Measurements from ENCODE around the gene EXT2. TPM values are rescaled to one million over a fixed set of nuclear protein-coding genes. Genes with fewer than 3 reads are reported as not detected.

EXT2 gene
- total RNA-seq, 4 donors from 2014 or later: 63.9 to 66.6 (median 65.9) TPM

DNA sequence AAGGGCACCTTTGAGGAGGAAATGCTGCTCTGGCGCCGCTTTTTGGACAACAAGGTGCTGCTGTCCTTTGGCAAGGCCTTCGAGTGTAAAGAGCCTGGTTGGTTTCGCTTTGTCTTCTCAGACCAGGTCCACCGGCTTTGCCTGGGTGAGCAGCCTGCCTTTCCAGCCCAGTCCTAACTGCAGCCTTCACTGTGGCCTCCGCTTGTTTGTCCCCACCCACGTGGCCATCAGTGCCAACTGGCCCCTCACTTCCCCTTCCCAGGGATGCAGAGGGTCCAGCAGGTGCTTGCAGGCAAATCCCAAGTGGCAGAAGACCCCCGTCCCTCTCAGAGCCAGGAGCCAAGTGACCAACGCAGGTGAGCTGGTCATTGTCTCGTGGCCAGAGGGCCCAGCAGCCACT is 12.0 kb upstream of the EXT2 start:
- H3K27me3 ChIP-seq: no peaks in the 10 kb centered on the region
- H3K36me3 ChIP-seq: peaks cover 0 to 63% of the 10 kb centered on the region in 2 donors
- ATAC-seq: no peak
- no CpG with 5 or more reads among the region's 10 CpGs for WGBS, 2 donors (ENCODE audit: low coverage in 1 of 2)
- no peaks in the 10 kb centered on the region for H3K4me1 ChIP-seq
- TF ChIP-seq, protein P1, sequence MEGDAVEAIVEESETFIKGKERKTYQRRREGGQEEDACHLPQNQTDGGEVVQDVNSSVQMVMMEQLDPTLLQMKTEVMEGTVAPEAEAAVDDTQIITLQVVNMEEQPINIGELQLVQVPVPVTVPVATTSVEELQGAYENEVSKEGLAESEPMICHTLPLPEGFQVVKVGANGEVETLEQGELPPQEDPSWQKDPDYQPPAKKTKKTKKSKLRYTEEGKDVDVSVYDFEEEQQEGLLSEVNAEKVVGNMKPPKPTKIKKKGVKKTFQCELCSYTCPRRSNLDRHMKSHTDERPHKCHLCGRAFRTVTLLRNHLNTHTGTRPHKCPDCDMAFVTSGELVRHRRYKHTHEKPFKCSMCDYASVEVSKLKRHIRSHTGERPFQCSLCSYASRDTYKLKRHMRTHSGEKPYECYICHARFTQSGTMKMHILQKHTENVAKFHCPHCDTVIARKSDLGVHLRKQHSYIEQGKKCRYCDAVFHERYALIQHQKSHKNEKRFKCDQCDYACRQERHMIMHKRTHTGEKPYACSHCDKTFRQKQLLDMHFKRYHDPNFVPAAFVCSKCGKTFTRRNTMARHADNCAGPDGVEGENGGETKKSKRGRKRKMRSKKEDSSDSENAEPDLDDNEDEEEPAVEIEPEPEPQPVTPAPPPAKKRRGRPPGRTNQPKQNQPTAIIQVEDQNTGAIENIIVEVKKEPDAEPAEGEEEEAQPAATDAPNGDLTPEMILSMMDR (IDR thresholded peaks at IDR 0.05): no peak
- TF ChIP-seq POLR2AphosphoS5 (IDR thresholded peaks at IDR 0.05) (no peak), EP300 (IDR thresholded peaks at IDR 0.05) (no peak), POLR2A (IDR thresholded peaks at IDR 0.05) (no peak)
- H3K4me3 ChIP-seq: no peak overlapping the region
- no peaks in the 10 kb centered on the region for H3K9me3 ChIP-seq
- no peak overlapping the region for H3K27ac ChIP-seq

DNA sequence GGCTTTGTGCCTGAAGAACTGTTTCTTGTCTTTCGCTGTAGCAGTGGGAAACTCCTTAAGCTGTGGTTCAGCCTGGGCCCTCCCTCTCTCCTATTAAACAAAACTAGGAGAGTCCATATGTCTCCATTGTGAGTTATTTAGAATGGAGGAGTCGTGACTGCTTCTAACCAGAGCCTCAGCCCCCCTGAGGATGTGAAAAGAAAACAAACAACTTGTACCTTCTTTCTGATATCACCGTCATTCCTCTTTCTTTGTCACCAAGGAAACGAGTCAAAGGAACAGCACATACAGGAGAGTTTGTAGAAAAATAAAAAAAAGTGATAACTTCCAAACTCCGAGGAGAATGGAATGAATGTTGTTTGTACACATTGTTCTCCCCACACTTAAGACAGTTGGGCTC is 11.6 kb upstream of the EXT2 start:
- Histone ChIP-seq H3K4me1 (no peaks in the 10 kb centered on the region), H3K27me3 (no peaks in the 10 kb centered on the region), H3K4me3 (no peak overlapping the region), H3K36me3 (peaks cover 0 to 59% of the 10 kb centered on the region in 2 donors), H3K27ac (no peak overlapping the region), H3K9me3 (no peaks in the 10 kb centered on the region)
- WGBS, 2 donors (ENCODE audit: low coverage in 1 of 2): 46 to 54% methylated on average over 4 of the region's 5 CpGs
- ATAC-seq: no peak
- TF ChIP-seq EP300 (IDR thresholded peaks at IDR 0.05): no peak
- no peak for TF ChIP-seq POLR2AphosphoS5 (IDR thresholded peaks at IDR 0.05)
- TF ChIP-seq POLR2A (IDR thresholded peaks at IDR 0.05): no peak
- TF ChIP-seq, protein P1 (IDR thresholded peaks at IDR 0.05): no peak

DNA sequence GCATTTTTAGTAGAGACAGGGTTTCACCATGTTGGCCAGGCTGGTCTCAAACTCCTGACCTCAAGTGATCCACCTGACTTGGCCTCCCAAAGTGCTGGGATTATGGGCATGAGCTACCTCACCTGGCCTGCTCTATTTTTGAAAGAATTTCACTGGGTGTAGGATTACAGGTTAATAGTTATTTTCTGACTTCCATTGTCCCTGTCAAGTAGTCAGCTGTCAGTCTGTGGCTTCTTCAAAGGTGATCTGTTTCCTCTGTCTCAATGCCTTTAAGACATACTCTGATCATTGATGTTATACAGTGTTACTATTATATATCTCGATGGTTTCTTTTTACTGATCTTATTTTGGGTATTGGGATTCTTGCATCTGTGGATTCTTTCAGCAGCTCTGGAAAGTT is 10.1 kb upstream of the EXT2 start:
- TF ChIP-seq EP300 (IDR thresholded peaks at IDR 0.05) (no peak), POLR2A (IDR thresholded peaks at IDR 0.05) (no peak), POLR2AphosphoS5 (IDR thresholded peaks at IDR 0.05) (no peak)
- TF ChIP-seq, protein P1 (IDR thresholded peaks at IDR 0.05): no peak
- Histone ChIP-seq H3K9me3 (no peaks in the 10 kb centered on the region), H3K27ac (no peak overlapping the region), H3K4me1 (no peaks in the 10 kb centered on the region), H3K36me3 (peaks cover 0 to 47% of the 10 kb centered on the region in 2 donors), H3K27me3 (no peaks in the 10 kb centered on the region), H3K4me3 (no peak overlapping the region)
- ATAC-seq: no peak
- WGBS, 2 donors (ENCODE audit: low coverage in 1 of 2): 100% methylated on average over 1 of the region's 1 CpG; no CpG with 5 or more reads in 1 of the 2 donors

DNA sequence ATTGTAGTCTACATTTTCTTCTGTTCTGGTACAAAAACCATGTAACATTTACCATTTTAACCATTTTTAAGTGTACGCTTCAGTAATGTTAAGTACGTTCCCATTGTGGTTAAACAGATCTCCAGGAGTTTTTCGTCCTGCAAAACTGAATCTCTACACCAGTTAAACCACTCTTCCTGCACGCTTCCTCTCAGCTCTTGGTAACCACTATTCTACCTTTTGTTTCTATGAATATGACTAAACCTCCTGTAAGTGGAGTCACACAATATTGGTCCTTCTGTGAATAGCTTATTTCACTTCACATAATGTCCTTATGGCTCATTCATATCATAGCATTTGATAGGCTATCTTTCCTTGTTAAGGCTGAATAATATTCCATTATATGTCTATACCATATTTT is 7.1 kb upstream of the EXT2 start:
- Histone ChIP-seq H3K4me1 (no peaks in the 10 kb centered on the region), H3K27ac (no peak overlapping the region)
- WGBS, 2 donors (ENCODE audit: low coverage in 1 of 2): 87 to 97% methylated on average over 4 of the region's 4 CpGs

DNA sequence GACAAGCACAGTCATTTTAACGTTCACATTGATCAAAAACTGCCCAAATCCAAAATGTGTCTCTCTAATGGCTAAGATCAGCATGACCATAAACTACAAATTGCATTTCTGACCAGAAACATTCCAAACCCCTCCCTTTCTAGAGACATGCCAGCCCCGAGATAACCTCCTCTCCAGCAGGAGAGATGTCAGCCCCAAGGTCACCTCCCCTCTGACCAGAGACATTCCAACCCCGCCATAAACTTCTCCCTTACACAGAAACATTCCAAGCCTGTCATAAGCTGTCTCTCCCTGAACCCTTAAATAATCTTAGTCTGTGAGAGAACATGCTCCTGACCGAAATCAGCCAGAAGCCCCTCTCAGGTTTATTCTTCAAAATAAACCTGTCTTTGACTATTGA is 6.6 kb upstream of the EXT2 start:
- no peak for ATAC-seq
- Histone ChIP-seq H3K9me3 (no peaks in the 10 kb centered on the region), H3K27ac (no peak overlapping the region), H3K36me3 (peaks cover 0 to 12% of the 10 kb centered on the region in 2 donors), H3K4me3 (no peak overlapping the region), H3K4me1 (no peaks in the 10 kb centered on the region), H3K27me3 (no peaks in the 10 kb centered on the region)
- 92 to 94% methylated on average over 3 to 4 of the region's 4 CpGs for WGBS, 2 donors (ENCODE audit: low coverage in 1 of 2)
- TF ChIP-seq POLR2A (IDR thresholded peaks at IDR 0.05) (no peak), EP300 (IDR thresholded peaks at IDR 0.05) (no peak), POLR2AphosphoS5 (IDR thresholded peaks at IDR 0.05) (no peak)
- TF ChIP-seq, protein P1 (IDR thresholded peaks at IDR 0.05): no peak

More for the DNA sequence above, 7.1 kb upstream of the EXT2 start:
- Histone ChIP-seq H3K36me3 (peaks cover 0 to 17% of the 10 kb centered on the region in 2 donors), H3K4me3 (no peak overlapping the region), H3K27me3 (no peaks in the 10 kb centered on the region), H3K9me3 (no peaks in the 10 kb centered on the region)
- no peak for TF ChIP-seq EP300 (IDR thresholded peaks at IDR 0.05)
- no peak for TF ChIP-seq POLR2A (IDR thresholded peaks at IDR 0.05)
- ATAC-seq: no peak
